HG03432 (cell line): ENCODE measurements around the gene CLCF1.
"Not testable (repeated sequence)": the region's sequence is repeated elsewhere in the genome, so short reads cannot be mapped to it uniquely, and the experiment has no call there.

Experiments used
- ATAC-seq: cut with Tn5 transposase; IDR thresholded peaks from one replicate; pipeline ENCODE4 v1.9.1; 2021; ENCODE audit warnings: mild to moderate bottlenecking, moderate library complexity; ENCODE audit not compliant: unreplicated experiment

Gene CLCF1

GRCh38 chr11:67345247-67345919 is 28.0 kb downstream of the CLCF1 start:
- no peak for ATAC-seq

DNA sequence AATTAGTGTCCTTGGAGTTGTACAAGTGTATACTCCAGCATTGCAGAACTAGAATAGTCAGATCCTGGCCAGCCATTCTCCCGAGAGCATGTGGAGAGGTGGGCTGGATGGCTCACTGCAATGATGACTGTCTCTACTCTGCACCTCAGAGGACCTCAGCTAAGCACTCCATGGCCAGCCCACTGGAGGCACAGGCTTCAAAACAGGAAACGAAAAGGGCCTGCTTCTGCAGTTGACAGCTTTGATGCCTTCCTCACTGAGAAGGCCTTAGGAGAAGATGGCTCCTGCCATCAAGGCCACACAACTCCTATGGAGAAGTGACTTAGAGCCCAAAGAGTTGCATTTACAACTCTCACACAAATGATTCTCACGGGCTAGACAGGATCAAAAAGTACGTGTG is 29.1 kb downstream of the CLCF1 start:
- no peak for ATAC-seq

- ATAC-seq = no peak
These were observed 36.1 kb downstream of the CLCF1 start for GRCh38 chr11:67337257-67337656.

GRCh38 chr11:67332081-67332691 is 41.2 kb downstream of the CLCF1 start:
- no peak for ATAC-seq

GRCh38 chr11:67323526-67323925 is 49.9 kb downstream of the CLCF1 start:
- ATAC-seq = no peak

- ATAC-seq = no peak
These were observed 51.3 kb downstream of the CLCF1 start for GRCh38 chr11:67322049-67322448.

DNA sequence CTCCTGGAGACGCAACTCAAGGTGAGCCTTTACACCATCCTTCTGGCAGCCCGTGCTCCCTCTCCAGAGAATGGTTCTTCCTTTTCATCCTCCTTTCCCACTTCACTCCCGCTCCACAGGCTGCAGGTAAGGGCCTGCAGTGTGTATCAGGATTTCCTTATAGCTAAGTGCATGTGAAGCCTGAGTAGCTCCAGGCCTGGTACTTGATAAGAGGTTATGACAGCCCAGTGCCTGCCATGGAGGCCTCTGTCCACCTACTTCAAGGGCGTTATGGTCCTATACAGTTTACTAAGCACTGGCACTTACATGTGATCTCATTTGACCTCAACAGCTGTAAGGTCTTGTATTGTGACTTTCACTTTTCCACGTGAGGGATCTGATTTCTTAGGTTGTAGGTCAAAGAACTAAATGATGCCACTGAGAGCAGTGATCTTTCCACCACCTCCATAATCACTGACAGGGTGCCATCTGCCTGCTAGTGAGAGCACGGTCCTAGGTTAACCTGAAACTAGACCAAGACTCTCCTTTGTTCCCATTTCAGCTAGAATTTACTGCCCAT is 52.0 kb downstream of the CLCF1 start:
- ATAC-seq = no peak

DNA sequence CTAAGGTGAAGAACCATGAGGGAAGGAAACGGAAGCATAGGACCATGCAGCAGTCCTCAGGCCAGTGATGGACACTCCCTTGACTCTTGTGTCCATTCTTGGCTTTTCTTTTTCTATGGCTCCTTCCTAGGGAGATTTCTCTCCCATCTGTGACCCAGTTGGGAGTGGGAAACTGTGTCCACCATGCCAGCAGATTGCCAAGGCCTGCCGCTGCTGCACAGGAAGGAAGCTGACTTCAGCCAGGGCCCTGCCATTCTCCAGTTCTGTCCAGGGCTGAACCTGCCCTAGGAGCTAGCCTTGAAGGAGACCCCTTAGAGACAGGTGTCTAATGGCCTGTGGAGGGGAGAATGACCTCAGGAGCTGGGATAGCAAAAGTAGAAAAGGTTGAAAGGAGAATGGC is 52.7 kb downstream of the CLCF1 start:
- ATAC-seq = no peak

GRCh38 chr11:67320011-67320410 is 53.4 kb downstream of the CLCF1 start:
- ATAC-seq = no peak

- ATAC-seq = not testable (repeated sequence)
These were observed 54.5 kb downstream of the CLCF1 start for GRCh38 chr11:67318876-67319275.

DNA sequence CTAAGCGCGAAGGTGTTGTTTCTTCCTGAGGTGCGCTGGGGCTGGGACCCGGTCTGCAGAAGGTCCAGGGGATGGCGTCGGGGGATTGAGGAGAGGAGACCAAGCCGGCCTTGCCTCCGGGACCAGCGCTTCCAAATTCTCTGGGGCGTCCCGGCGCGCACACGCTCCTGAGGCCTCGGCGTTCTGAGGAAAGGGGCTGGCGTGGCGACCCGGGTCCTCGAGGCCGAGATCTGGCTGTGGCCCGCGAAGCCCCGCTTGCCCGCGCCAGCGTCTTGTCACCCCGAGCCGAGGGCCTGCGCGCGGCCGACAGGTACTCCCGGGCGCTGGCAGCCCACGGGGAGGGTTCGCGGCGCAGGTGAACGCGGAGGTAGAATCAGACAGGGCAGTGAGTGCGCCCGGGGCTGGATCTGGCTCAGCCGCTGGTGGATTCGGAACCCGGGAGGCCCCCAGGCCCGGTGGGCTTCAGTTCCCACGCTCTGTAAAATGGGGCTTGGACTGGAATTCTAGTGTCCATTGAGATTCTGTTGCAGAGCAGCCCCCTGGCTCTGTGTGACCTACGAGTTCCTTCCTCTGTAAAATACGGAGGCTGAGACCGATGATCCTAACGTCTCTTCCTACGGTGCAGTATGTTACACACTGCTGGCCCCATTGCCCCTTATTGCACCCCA is 55.4 kb downstream of the CLCF1 start:
- peak; percentile 20 for ATAC-seq

GRCh38 chr11:67317205-67317887 is 56.1 kb downstream of the CLCF1 start:
- peak; percentile 73 for ATAC-seq

- ATAC-seq = no peak
These were observed 56.6 kb downstream of the CLCF1 start for GRCh38 chr11:67316882-67317204.

GRCh38 chr11:67315325-67315909 is 58.0 kb downstream of the CLCF1 start:
- ATAC-seq = no peak

DNA sequence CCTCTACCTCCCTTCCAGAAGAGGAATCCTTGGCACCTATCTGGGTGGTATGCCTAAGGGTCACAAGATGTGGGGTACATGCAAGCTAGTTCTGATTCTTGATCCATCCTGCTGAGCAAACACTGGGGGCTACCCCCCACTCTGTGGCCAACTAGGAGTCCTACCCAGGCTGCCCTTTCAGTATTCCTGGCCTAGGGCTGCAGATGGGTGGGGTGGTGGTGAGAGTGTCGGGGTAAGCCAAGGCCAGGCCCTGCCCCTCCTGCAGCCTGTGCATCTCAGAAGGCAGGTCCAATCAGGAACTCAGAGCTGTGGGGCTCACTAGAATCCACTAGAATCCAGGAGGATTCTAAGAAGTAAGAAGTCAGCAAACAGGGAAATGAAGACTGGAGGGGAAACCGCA is 59.2 kb downstream of the CLCF1 start:
- no peak for ATAC-seq
